Left cardiac atrium (tissue), 4 donors: ENCODE data around the gene MINDY3. TPM values are rescaled to one million over a fixed set of nuclear protein-coding genes. Genes with fewer than 3 reads are reported as not detected.
A peak's percentile ranks its signal among the peaks of the same experiment; 100 is the strongest.
"Not testable (repeated sequence)": the region's sequence is repeated elsewhere in the genome, so short reads cannot be mapped to it uniquely, and the experiment has no call there.

Source experiments
- ATAC-seq, 2 donors: fragments of 200-7000 bp; cut with Tn5 transposase; one replicate each; pipeline ENCODE4 v1.9.1; 2020; ENCODE audit warnings: mild to moderate bottlenecking in 2 of 2, moderate library complexity in 2 of 2
- DNase-seq: peaks from one replicate; pipeline ENCODE4 v3.0.0-alpha.2; 2020
- intact Hi-C, 2 donors: fragments of 100-400 bp; cut with DNase I; formaldehyde crosslinking; loops; one replicate each; pipeline versions ENCODE4 v1.14.1 to v1.15.1; 2022 to 2023
- total RNA-seq, 2 donors: library from RNA; stranded (reverse); fragmentation: NEBNext Ultra II Directional; extraction: Animal tissue kit (Norgen Biotek cat#: 25700); gene quantifications; one replicate each; pipeline ENCODE4 v1.2.1, GENCODE V29; 2021
- donor health status: DM: no; HTN: yes; CAD: no.
- donor health status: DM: no; HTN: yes; CAD: no; lungs with severe emphysema.
- donor health status: DM: yes; HTN: yes; CAD: no.
- donor health status: Dilated cardiomyopathy.

Gene MINDY3
- total RNA-seq, 2 donors from 2014 or later, result 19.9 to 29.7 TPM

- DNase-seq (no peak), ATAC-seq (peak in 1 of 2 donors; percentile 51)
- intact Hi-C loops, result no loop called here
These were observed 70.3 kb downstream of the MINDY3 start for GRCh38 chr10:15789793-15790525.

GRCh38 chr10:15787426-15787825 is 72.9 kb downstream of the MINDY3 start:
- intact Hi-C loops, result no loop called here
- no peak for ATAC-seq
- DNase-seq, result no peak

- DNase-seq (no peak), ATAC-seq (no peak)
- intact Hi-C loops, result no loop called here
These were observed 75.5 kb downstream of the MINDY3 start for GRCh38 chr10:15784662-15785300.

- intact Hi-C loops, result no loop called here
- DNase-seq (no peak), ATAC-seq (no peak)
These were observed 76.2 kb downstream of the MINDY3 start for GRCh38 chr10:15783941-15784636.

GRCh38 chr10:15782851-15783250 is 77.5 kb downstream of the MINDY3 start:
- intact Hi-C loops, result no loop called here
- ATAC-seq, result no peak

GRCh38 chr10:15781381-15781960 is 78.8 kb downstream of the MINDY3 start:
- DNase-seq (no peak), ATAC-seq (no peak)
- intact Hi-C loops, result no loop called here

More at GRCh38 chr10:15782851-15783250, 77.5 kb downstream of the MINDY3 start:
- no peak for DNase-seq

- ATAC-seq (peak in 1 of 2 donors; percentile 50), DNase-seq (peak; percentile 63)
- intact Hi-C loops, result no loop called here
These were observed 79.8 kb downstream of the MINDY3 start for GRCh38 chr10:15780353-15781135.

- no peak for DNase-seq
- intact Hi-C loops, result no loop called here
- no peak for ATAC-seq
These were observed 84.8 kb downstream of the MINDY3 start for GRCh38 chr10:15775513-15775912.

GRCh38 chr10:15774534-15774933 is 85.8 kb downstream of the MINDY3 start:
- DNase-seq, ATAC-seq, intact Hi-C loops: not testable (repeated sequence)

GRCh38 chr10:15764892-15765454 is 95.3 kb downstream of the MINDY3 start:
- intact Hi-C loops, result no loop called here
- no peak for ATAC-seq

GRCh38 chr10:15763006-15763405 is 97.3 kb downstream of the MINDY3 start:
- peak in 1 of 2 donors; percentile 24 for ATAC-seq
- intact Hi-C loops, result no loop called here
- no peak for DNase-seq

More at GRCh38 chr10:15764892-15765454, 95.3 kb downstream of the MINDY3 start:
- no peak for DNase-seq

GRCh38 chr10:15762239-15762638 is 98.1 kb downstream of the MINDY3 start:
- intact Hi-C loops, DNase-seq, ATAC-seq: not testable (repeated sequence)

- intact Hi-C loops, DNase-seq, ATAC-seq: not testable (repeated sequence)
These were observed 99.1 kb downstream of the MINDY3 start for GRCh38 chr10:15761224-15761623.

GRCh38 chr10:15760681-15761080 is 99.6 kb downstream of the MINDY3 start:
- no peak for ATAC-seq
- intact Hi-C loops, result no loop called here
- no peak for DNase-seq

- intact Hi-C loops, result no loop called here
- ATAC-seq (no peak), DNase-seq (no peak)
These were observed 101.0 kb downstream of the MINDY3 start for GRCh38 chr10:15759265-15759664.

GRCh38 chr10:15758618-15759017 is 101.7 kb downstream of the MINDY3 start:
- intact Hi-C loops, result no loop called here
- DNase-seq (no peak), ATAC-seq (no peak)

GRCh38 chr10:15754937-15755336 is 105.4 kb downstream of the MINDY3 start:
- DNase-seq (no peak), ATAC-seq (no peak)
- intact Hi-C loops, result no loop called here

- no peak for DNase-seq
- intact Hi-C loops, result no loop called here
- no peak for ATAC-seq
These were observed 109.3 kb downstream of the MINDY3 start for GRCh38 chr10:15751046-15751445.

GRCh38 chr10:15748126-15748525 is 112.2 kb downstream of the MINDY3 start:
- intact Hi-C loops, result no loop called here
- ATAC-seq (no peak), DNase-seq (no peak)
